ENCODE data around the gene NSMF. TPM values are rescaled to one million over a fixed set of nuclear protein-coding genes. Genes with fewer than 3 reads are reported as not detected.

Gene NSMF
- total and polyA plus RNA-seq, 10 of the 15 experiments (the other 5 are each of a cell fraction or from before 2014, with no cell fraction given) = 0.13 to 44.3 (median 13.4) TPM

DNA sequence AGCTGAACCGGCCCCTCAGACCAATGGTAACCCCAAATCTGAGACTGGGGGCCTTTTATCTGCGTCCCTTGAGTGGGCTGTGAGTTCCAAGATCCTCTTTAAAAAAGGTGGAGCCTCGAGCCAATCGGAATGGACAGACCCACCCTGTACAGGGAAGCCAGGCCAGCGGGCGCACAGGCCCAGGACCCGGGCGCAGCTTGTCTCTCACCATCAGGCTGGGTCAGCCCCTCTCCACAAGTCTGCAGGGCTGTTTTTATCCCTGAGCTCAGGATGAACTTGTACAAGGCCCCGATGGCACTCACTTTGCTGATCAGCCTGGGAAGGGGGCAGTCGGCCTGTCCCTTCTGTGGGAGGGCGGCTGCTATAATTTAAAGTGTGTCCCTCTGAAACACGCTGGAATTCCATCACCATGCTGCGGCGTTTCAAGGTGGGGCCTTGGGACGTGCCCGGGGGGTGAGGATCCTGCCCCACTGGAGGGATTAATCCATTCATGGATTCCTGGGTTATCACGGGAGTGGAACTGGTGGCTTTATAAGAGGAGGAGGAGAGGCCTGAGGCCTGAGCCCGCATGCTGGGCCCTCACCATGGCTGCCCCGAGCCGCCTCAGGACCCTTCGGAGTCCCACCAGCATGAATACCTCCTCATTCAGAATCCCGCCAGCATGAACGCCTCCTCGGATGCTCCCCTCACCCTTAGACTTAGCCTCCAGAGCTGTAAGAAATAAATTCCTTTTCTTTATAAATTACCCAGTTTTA is 50.3 kb downstream of the NSMF start:
- Histone ChIP-seq H4K20me1 (ENCODE audit: control insufficient read depth, insufficient read depth) (no peaks in the 10 kb centered on the region), H3K9me3 (replicated peaks; ENCODE audit: control insufficient read depth, insufficient read depth, low read length) (no peaks in the 10 kb centered on the region; the same call in 2 of the 3 replicates), H3K4me2 (ENCODE audit: control insufficient read depth, insufficient read depth) (no peak overlapping the region), H3K4me1 (ENCODE audit: control insufficient read depth, insufficient read depth, low read length) (peaks cover 29% of the 10 kb centered on the region), H3K36me3 (ENCODE audit: control insufficient read depth in 2 of 2, insufficient read depth in 2 of 2, low read length in 1 of 2) (no peaks in the 10 kb centered on the region), H3K4me3 (no peak overlapping the region), H2AFZ (ENCODE audit: control insufficient read depth, low read depth, low read length) (no peak overlapping the region), H3K27ac (ENCODE audit: control insufficient read depth, insufficient read depth) (no peak overlapping the region), H3K79me2 (ENCODE audit: control insufficient read depth, insufficient read depth, low read length) (no peaks in the 10 kb centered on the region), H3K9ac (ENCODE audit: control insufficient read depth, insufficient read depth, low read length) (no peak overlapping the region; the same call in 1 of the 2 replicates), H3K27me3 (replicated peaks in 1 of 2; ENCODE audit: control insufficient read depth in 2 of 2, insufficient read depth in 2 of 2, low read length in 1 of 2) (no peaks in the 10 kb centered on the region)
- BruUV-seq (replicated peaks) = no TSS peak
- ChIA-PET RAD21 (ENCODE audit: unreplicated experiment) (interaction anchor here (0.8 to 1.2 kb wide), 3 partner anchors 13 to 147 kb away, joined by 3 to 4 read pairs (median 4); partner anchors contain the start of gene NRARP), CTCF (interaction anchor here (1.0 to 2.7 kb wide), 5 partner anchors 13 to 123 kb away, joined by 3 to 17 read pairs (median 4); partner anchors contain the start of gene NRARP), SMC1A (ENCODE audit: uncharacterized antibody, unreplicated experiment) (interaction anchor here (1.6 kb wide), 1 partner anchor 107 kb away, joined by 5 read pairs; the partner anchor contains the start of gene NRARP), POLR2A (interaction anchor here (0.7 to 1.3 kb wide), 4 partner anchors 11 to 165 kb away, joined by 3 read pairs; partner anchors contain the start of genes EXD3, NOXA1 and NRARP)
- ATAC-seq = no peak
- FAIRE-seq = no peak
- intact Hi-C loops (cut with micrococcal nuclease; ENCODE audit: unreplicated experiment) (no loop called here), in situ Hi-C loops (cut with MboI) (loop anchor here (5.0 kb wide), 1 partner anchor 117 kb away; no protein-coding TSS in a partner anchor)
- DNase-seq (ENCODE audit: low read depth, low spot score) = no peak
- no peak for TF ChIP-seq TARDBP (IDR thresholded peaks at IDR 0.05; ENCODE audit: borderline replicate concordance)
- TF ChIP-seq TAF1 (IDR thresholded peaks at IDR 0.05; ENCODE audit: borderline replicate concordance, low read depth, low read length) = no peak
- TF ChIP-seq, protein P1, sequence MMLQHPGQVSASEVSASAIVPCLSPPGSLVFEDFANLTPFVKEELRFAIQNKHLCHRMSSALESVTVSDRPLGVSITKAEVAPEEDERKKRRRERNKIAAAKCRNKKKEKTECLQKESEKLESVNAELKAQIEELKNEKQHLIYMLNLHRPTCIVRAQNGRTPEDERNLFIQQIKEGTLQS (IDR thresholded peaks at IDR 0.05; ENCODE audit: borderline replicate concordance, extremely low read depth, low read depth, low read length) = no peak
- TF ChIP-seq, protein P2, sequence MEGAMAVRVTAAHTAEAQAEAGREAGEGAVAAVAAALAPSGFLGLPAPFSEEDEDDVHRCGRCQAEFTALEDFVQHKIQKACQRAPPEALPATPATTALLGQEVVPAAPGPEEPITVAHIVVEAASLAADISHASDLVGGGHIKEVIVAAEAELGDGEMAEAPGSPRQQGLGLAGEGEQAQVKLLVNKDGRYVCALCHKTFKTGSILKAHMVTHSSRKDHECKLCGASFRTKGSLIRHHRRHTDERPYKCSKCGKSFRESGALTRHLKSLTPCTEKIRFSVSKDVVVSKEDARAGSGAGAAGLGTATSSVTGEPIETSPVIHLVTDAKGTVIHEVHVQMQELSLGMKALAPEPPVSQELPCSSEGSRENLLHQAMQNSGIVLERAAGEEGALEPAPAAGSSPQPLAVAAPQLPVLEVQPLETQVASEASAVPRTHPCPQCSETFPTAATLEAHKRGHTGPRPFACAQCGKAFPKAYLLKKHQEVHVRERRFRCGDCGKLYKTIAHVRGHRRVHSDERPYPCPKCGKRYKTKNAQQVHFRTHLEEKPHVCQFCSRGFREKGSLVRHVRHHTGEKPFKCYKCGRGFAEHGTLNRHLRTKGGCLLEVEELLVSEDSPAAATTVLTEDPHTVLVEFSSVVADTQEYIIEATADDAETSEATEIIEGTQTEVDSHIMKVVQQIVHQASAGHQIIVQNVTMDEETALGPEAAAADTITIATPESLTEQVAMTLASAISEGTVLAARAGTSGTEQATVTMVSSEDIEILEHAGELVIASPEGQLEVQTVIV (IDR thresholded peaks at IDR 0.05; ENCODE audit: borderline replicate concordance, partially characterized antibody) = no peak
- TF ChIP-seq POLR2A (IDR thresholded peaks at IDR 0.05; ENCODE audit: low read depth, low read length) = no peak
- no peak for TF ChIP-seq RAD21 (IDR thresholded peaks at IDR 0.05; ENCODE audit: insufficient read depth, low read depth, low read length)
- TF ChIP-seq, protein P3, sequence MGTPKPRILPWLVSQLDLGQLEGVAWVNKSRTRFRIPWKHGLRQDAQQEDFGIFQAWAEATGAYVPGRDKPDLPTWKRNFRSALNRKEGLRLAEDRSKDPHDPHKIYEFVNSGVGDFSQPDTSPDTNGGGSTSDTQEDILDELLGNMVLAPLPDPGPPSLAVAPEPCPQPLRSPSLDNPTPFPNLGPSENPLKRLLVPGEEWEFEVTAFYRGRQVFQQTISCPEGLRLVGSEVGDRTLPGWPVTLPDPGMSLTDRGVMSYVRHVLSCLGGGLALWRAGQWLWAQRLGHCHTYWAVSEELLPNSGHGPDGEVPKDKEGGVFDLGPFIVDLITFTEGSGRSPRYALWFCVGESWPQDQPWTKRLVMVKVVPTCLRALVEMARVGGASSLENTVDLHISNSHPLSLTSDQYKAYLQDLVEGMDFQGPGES (IDR thresholded peaks at IDR 0.05) = no peak
- no peak for TF ChIP-seq KDM1A (IDR thresholded peaks at IDR 0.05; ENCODE audit: borderline replicate concordance)
- TF ChIP-seq IRF4 (IDR thresholded peaks at IDR 0.05; ENCODE audit: low read depth, low read length) = no peak
- TF ChIP-seq, protein P4, sequence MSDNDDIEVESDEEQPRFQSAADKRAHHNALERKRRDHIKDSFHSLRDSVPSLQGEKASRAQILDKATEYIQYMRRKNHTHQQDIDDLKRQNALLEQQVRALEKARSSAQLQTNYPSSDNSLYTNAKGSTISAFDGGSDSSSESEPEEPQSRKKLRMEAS (IDR thresholded peaks at IDR 0.05; ENCODE audit: low read depth, low read length) = no peak
- 89% methylated on average over 24 of the region's 24 CpGs for WGBS (ENCODE audit: insufficient coverage, insufficient replicate concordance, low lambda C conversion rate, missing lambda C conversion rate)
